HEK293T (cell line): ENCODE measurements around the gene SMG6.

Source experiments
- CTCF ChIA-PET: fragments of 350-600 bp; formaldehyde crosslinking; extraction: SDS; loops from one replicate; lab custom pipeline; 2021; ENCODE audit warnings: antibody characterized with exemption, inconsistent platforms; lab: Yijun Ruan, JAX
- POLR2A ChIA-PET: fragments of 350-600 bp; formaldehyde crosslinking; extraction: SDS; loops from one replicate; lab custom pipeline; 2020; ENCODE audit warnings: antibody characterized with exemption, inconsistent platforms; lab: Yijun Ruan, JAX
- DNase-seq: peaks from one replicate; pipeline ENCODE4 v3.0.0; 2012; ENCODE audit warnings: mixed read lengths; ENCODE audit errors: extremely low spot score
- ARNT ChIP-seq: fragments of 450-650 bp; IDR thresholded peaks from 2 replicates; pipeline ENCODE4 v1.6.1; 2017; ENCODE audit warnings: mild to moderate bottlenecking
- BHLHE40 ChIP-seq: fragments of 450-650 bp; IDR thresholded peaks from 2 replicates; pipeline ENCODE4 v1.6.1; 2016; ENCODE audit warnings: mild to moderate bottlenecking, moderate library complexity, borderline replicate concordance
- CTBP1 ChIP-seq: fragments of 450-650 bp; IDR thresholded peaks from 2 replicates; pipeline ENCODE4 v1.6.1; 2016; ENCODE audit warnings: borderline replicate concordance
- ELF4 ChIP-seq: fragments of 450-650 bp; IDR thresholded peaks from 2 replicates; pipeline ENCODE4 v1.6.1; 2017; ENCODE audit warnings: antibody characterized with exemption
- FOXA1 ChIP-seq: fragments of 450-650 bp; IDR thresholded peaks from 2 replicates; pipeline ENCODE4 v1.6.1; 2016; ENCODE audit warnings: mild to moderate bottlenecking
- FOXK2 ChIP-seq: fragments of 450-650 bp; IDR thresholded peaks from 2 replicates; pipeline ENCODE4 v1.6.1; 2016; ENCODE audit warnings: mild to moderate bottlenecking
- FOXM1 ChIP-seq: fragments of 450-650 bp; IDR thresholded peaks from 2 replicates; pipeline ENCODE4 v1.6.1; 2017; ENCODE audit warnings: mild to moderate bottlenecking, borderline replicate concordance
- HDGF ChIP-seq: fragments of 450-650 bp; IDR thresholded peaks from 2 replicates; pipeline ENCODE4 v1.6.1; 2017; ENCODE audit warnings: antibody characterized with exemption, borderline replicate concordance
- L3MBTL2 ChIP-seq: fragments of 450-650 bp; conservative IDR thresholded peaks from 2 replicates; pipeline ENCODE4 v1.6.1; 2016; ENCODE audit warnings: mild to moderate bottlenecking
- LEF1 ChIP-seq: fragments of 450-650 bp; IDR thresholded peaks from 2 replicates; pipeline ENCODE4 v1.6.1; 2017; ENCODE audit warnings: mild to moderate bottlenecking, borderline replicate concordance
- NFRKB ChIP-seq: fragments of 450-650 bp; IDR thresholded peaks from 2 replicates; pipeline ENCODE4 v1.6.1; 2016; ENCODE audit warnings: mild to moderate bottlenecking, moderate library complexity
- PKNOX1 ChIP-seq: fragments of 450-650 bp; IDR thresholded peaks from 2 replicates; pipeline ENCODE4 v1.6.1; 2016
- SP1 ChIP-seq: fragments of 450-650 bp; IDR thresholded peaks from 2 replicates; pipeline ENCODE4 v1.6.1; 2017
- SUZ12 ChIP-seq: fragments of 450-650 bp; IDR thresholded peaks from 2 replicates; pipeline ENCODE4 v1.6.1; 2016; ENCODE audit warnings: mild to moderate bottlenecking
- TARDBP ChIP-seq: fragments of 450-650 bp; IDR thresholded peaks from 2 replicates; pipeline ENCODE4 v1.6.1; 2016
- ZNF384 ChIP-seq: fragments of 450-650 bp; IDR thresholded peaks from 2 replicates; pipeline ENCODE4 v1.6.1; 2016

Gene SMG6

GRCh38 chr17:2102931-2103809 lies 200.4 kb downstream of the SMG6 start:
- CTCF ChIA-PET = interaction anchor here (0.6 to 1.1 kb wide), 2 partner anchors 8 to 546 kb away, joined by 3 to 6 read pairs; no protein-coding TSS in a partner anchor

DNA sequence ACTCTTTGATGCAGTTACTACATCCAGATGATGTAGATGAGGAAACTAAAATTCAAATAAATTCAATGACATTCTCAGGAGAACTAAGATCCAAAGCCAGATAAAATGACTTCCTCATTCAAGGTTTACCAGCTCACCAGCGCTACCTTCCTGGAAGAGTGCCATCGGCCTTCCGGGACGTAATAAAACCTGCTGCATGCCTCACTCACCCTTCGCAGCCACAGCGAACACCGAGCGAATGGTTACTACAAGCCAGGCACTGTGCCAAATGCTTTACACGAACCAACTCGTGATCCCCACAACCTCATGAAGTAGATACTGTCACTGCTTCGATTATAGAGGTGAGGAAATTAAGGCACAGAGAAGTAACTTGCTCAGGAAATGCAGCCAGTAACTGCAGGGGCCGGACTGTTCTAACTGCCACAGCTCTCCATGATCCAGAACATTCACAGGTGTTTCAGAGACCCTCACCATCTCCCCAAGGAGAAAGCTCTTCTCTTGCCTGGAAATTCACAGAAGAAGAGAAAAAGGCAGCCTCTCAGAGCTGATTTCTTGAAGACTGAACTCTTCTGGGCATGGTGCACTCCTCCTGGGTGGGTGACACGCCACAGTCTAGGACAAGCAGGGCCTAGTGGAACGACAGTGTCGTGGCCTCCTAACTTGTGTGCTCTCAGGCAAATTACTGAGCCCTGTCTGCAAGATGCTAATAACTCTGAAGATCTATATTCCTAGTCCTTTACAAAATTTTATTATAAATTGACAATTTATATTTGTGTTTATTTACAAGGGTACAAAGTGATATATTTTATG lies 201.9 kb downstream of the SMG6 start:
- peak; percentile 33 for DNase-seq

More at GRCh38 chr17:2102931-2103809, 200.4 kb downstream of the SMG6 start:
- POLR2A ChIA-PET = no interaction called here
- TF ChIP-seq PKNOX1 (no peak), ZNF384 (no peak), ELF4 (no peak)
- DNase-seq = no peak

GRCh38 chr17:2095536-2095910 lies 208.1 kb downstream of the SMG6 start:
- DNase-seq = no peak
- ChIA-PET POLR2A (no interaction called here), CTCF (interaction anchor here (1.9 kb wide), 1 partner anchor 149 kb away, joined by 5 read pairs; no protein-coding TSS in a partner anchor)
- TF ChIP-seq NFRKB = no peak

More for the DNA sequence above, 201.9 kb downstream of the SMG6 start:
- TF ChIP-seq ZNF384 (no peak), SP1 (no peak), L3MBTL2 (no peak), ARNT (no peak), FOXM1 (no peak), PKNOX1 (no peak), HDGF (no peak), BHLHE40 (no peak), FOXK2 (no peak), TARDBP (no peak)
- ChIA-PET CTCF (interaction anchor here (0.8 kb wide), 1 partner anchor 143 kb away, joined by 3 read pairs; no protein-coding TSS in a partner anchor), POLR2A (no interaction called here)

DNA sequence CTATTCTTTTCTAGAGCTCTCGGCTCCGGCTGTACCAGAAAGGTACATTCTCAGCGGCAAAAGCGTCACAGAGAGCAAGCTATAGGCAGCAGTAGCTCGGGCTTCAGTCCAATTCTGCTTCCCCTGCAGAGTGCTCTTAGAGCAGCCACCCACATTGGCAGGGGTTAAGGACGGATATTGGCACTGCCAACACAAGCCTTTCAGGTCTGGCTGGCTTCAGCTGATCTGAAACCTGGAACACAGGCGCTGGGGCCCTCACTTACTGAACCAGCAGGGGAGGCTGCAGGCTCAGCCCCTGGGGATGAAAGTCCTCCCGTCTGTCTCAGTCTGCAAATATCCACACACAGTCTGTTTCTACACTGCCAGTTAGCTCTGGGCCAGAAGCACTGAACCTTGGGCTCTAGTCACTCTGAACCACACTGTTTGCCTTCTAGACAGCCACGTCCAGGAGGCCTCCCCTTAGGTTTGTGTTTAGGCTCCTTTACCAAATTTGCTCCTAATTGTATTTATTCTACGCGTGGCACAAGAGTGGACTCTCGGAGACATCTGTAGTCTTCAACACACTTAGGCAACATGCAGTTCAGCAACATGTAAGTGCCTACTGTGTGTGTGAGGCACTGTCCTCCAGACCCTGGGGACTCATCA lies 208.6 kb downstream of the SMG6 start:
- DNase-seq = no peak
- TF ChIP-seq PKNOX1 (no peak), NFRKB (no peak), CTBP1 (no peak), L3MBTL2 (no peak), FOXK2 (no peak), ELF4 (no peak), SP1 (no peak), FOXA1 (no peak), SUZ12 (no peak), BHLHE40 (no peak), ZNF384 (no peak), ARNT (no peak), LEF1 (no peak), TARDBP (no peak), HDGF (no peak), FOXM1 (no peak)
- ChIA-PET POLR2A (no interaction called here), CTCF (interaction anchor here (1.1 to 1.9 kb wide), 2 partner anchors 8 to 150 kb away, joined by 3 to 5 read pairs; no protein-coding TSS in a partner anchor)

- CTCF ChIA-PET = interaction anchor here (0.6 to 1.9 kb wide), 2 partner anchors 151 to 171 kb away, joined by 3 to 5 read pairs; no protein-coding TSS in a partner anchor
- no peak for TF ChIP-seq L3MBTL2
- TF ChIP-seq HDGF = no peak
- TF ChIP-seq TARDBP = no peak
- no peak for TF ChIP-seq LEF1
- no peak for TF ChIP-seq FOXA1
- TF ChIP-seq ZNF384 = no peak
- no peak for TF ChIP-seq SUZ12
- no peak for TF ChIP-seq ELF4
- TF ChIP-seq FOXM1 = no peak
- DNase-seq = no peak
- POLR2A ChIA-PET = no interaction called here
Observed at GRCh38 chr17:2093349-2093748, 210.2 kb downstream of the SMG6 start.
